HEK293 (cell line): ENCODE measurements around the gene TTC13.

Source experiments
- BCL11A ChIP-seq: fragments of 450-650 bp; formaldehyde crosslinking; IDR thresholded peaks from 2 replicates; pipeline ENCODE4 v1.5.1; 2016; ENCODE audit warnings: low read depth, missing biosample characterization, missing genetic modification characterization
- GLI2 ChIP-seq: fragments of 450-650 bp; formaldehyde crosslinking; IDR thresholded peaks from 2 replicates; pipeline ENCODE4; 2017; ENCODE audit warnings: missing biosample characterization, missing genetic modification characterization, low read depth, borderline replicate concordance
- MZF1 ChIP-seq: fragments of 450-650 bp; formaldehyde crosslinking; IDR thresholded peaks from 2 replicates; pipeline ENCODE4 v1.5.1; 2017; ENCODE audit warnings: missing biosample characterization, missing genetic modification characterization, borderline replicate concordance
- PRDM10 ChIP-seq: fragments of 450-650 bp; formaldehyde crosslinking; IDR thresholded peaks from 2 replicates; pipeline ENCODE4 v1.5.1; 2016; ENCODE audit warnings: missing biosample characterization, missing genetic modification characterization
- RBAK ChIP-seq: fragments of 450-650 bp; formaldehyde crosslinking; IDR thresholded peaks from 2 replicates; pipeline ENCODE4 v1.5.1; 2016; ENCODE audit warnings: missing biosample characterization, missing genetic modification characterization
- SCRT2 ChIP-seq: fragments of 450-650 bp; formaldehyde crosslinking; IDR thresholded peaks from 2 replicates; pipeline ENCODE4 v1.5.1; 2016; ENCODE audit warnings: missing biosample characterization, missing genetic modification characterization
- SP7 ChIP-seq: fragments of 450-650 bp; formaldehyde crosslinking; IDR thresholded peaks from 2 replicates; pipeline ENCODE4 v1.5.1; 2016; ENCODE audit warnings: missing biosample characterization, missing genetic modification characterization
- TSHZ1 ChIP-seq: fragments of 450-650 bp; formaldehyde crosslinking; IDR thresholded peaks from 2 replicates; pipeline ENCODE4 v1.5.1; 2016; ENCODE audit warnings: missing biosample characterization, missing genetic modification characterization, borderline replicate concordance
- YY1 ChIP-seq: fragments of 450-650 bp; formaldehyde crosslinking; IDR thresholded peaks from 2 replicates; pipeline ENCODE4 v1.5.1; 2018; ENCODE audit warnings: missing biosample characterization, missing genetic modification characterization
- ZBTB6 ChIP-seq: fragments of 450-650 bp; formaldehyde crosslinking; IDR thresholded peaks from 2 replicates; pipeline ENCODE4 v1.5.1; 2017; ENCODE audit warnings: missing biosample characterization, missing genetic modification characterization
- ZNF10 ChIP-seq: fragments of 450-650 bp; formaldehyde crosslinking; IDR thresholded peaks from 2 replicates; pipeline ENCODE4 v1.5.1; 2017; ENCODE audit warnings: missing biosample characterization, missing genetic modification characterization
- ZNF184 ChIP-seq: fragments of 450-650 bp; IDR thresholded peaks from 2 replicates; pipeline ENCODE4 v1.5.1; 2018; ENCODE audit warnings: missing biosample characterization, mild to moderate bottlenecking, missing genetic modification characterization
- ZNF239 ChIP-seq: fragments of 450-650 bp; formaldehyde crosslinking; IDR thresholded peaks from 2 replicates; pipeline ENCODE4 v1.5.1; 2016; ENCODE audit warnings: missing biosample characterization, missing genetic modification characterization
- ZNF266 ChIP-seq: fragments of 450-650 bp; formaldehyde crosslinking; IDR thresholded peaks from 2 replicates; pipeline ENCODE4 v1.5.1; 2016; ENCODE audit warnings: missing biosample characterization, missing genetic modification characterization, low read depth
- ZNF292 ChIP-seq: fragments of 450-650 bp; formaldehyde crosslinking; IDR thresholded peaks from 2 replicates; pipeline ENCODE4 v1.5.1; 2016; ENCODE audit warnings: low read depth, missing biosample characterization, missing genetic modification characterization, borderline replicate concordance
- ZNF391 ChIP-seq: fragments of 450-650 bp; formaldehyde crosslinking; IDR thresholded peaks from 2 replicates; pipeline ENCODE4 v1.5.1; 2016; ENCODE audit warnings: low read depth, missing biosample characterization, missing genetic modification characterization, borderline replicate concordance
- ZNF501 ChIP-seq: fragments of 450-650 bp; formaldehyde crosslinking; IDR thresholded peaks from 2 replicates; pipeline ENCODE4 v1.5.1; 2016; ENCODE audit warnings: missing biosample characterization, missing genetic modification characterization
- ZNF596 ChIP-seq: fragments of 450-650 bp; IDR thresholded peaks from 2 replicates; pipeline ENCODE4 v1.5.0; 2018; ENCODE audit warnings: missing biosample characterization, mild to moderate bottlenecking, missing genetic modification characterization, moderate library complexity
- ZNF610 ChIP-seq: fragments of 450-650 bp; formaldehyde crosslinking; IDR thresholded peaks from 2 replicates; pipeline ENCODE4 v1.5.1; 2016; ENCODE audit warnings: missing biosample characterization, missing genetic modification characterization, borderline replicate concordance
- ZNF623 ChIP-seq: fragments of 450-650 bp; formaldehyde crosslinking; IDR thresholded peaks from 2 replicates; pipeline ENCODE4 v1.5.1; 2016; ENCODE audit warnings: missing biosample characterization, missing genetic modification characterization
- ZNF626 ChIP-seq: fragments of 450-650 bp; sonication (Bioruptor Pico); formaldehyde crosslinking; IDR thresholded peaks from 2 replicates; pipeline ENCODE4 v1.5.1; 2018; ENCODE audit warnings: missing biosample characterization, missing genetic modification characterization, inconsistent platforms
- ZNF639 ChIP-seq: fragments of 450-650 bp; formaldehyde crosslinking; IDR thresholded peaks from 2 replicates; pipeline ENCODE4 v1.5.1; 2016; ENCODE audit warnings: missing biosample characterization, missing genetic modification characterization
- ZNF660 ChIP-seq: fragments of 450-650 bp; IDR thresholded peaks from 2 replicates; pipeline ENCODE4 v1.5.1; 2018; ENCODE audit warnings: missing biosample characterization, mild to moderate bottlenecking, missing genetic modification characterization
- ZNF777 ChIP-seq: fragments of 450-650 bp; formaldehyde crosslinking; IDR thresholded peaks from 2 replicates; pipeline ENCODE4 v1.5.1; 2017; ENCODE audit warnings: missing biosample characterization, missing genetic modification characterization, borderline replicate concordance
- ZSCAN5A ChIP-seq: fragments of 450-650 bp; formaldehyde crosslinking; IDR thresholded peaks from 2 replicates; pipeline ENCODE4 v1.5.1; 2016; ENCODE audit warnings: missing biosample characterization, missing genetic modification characterization
- TF ChIP-seq, protein P1 (sequence below): fragments of 450-650 bp; formaldehyde crosslinking; IDR thresholded peaks from 2 replicates; pipeline ENCODE4 v1.5.1; 2016; ENCODE audit warnings: missing biosample characterization, missing genetic modification characterization, low read depth

The TTC13 gene

GRCh38 chr1:230867903-230868735 lies 110.5 kb downstream of the TTC13 start, which contains the start of gene C1orf198 (continued):
- peak; percentile 61; the same call in 1 of the 2 replicates for TF ChIP-seq TSHZ1 (tag by site-specific recombination)
- TF ChIP-seq ZNF610: peak; percentile 78; the same call in 1 of the 2 replicates
- TF ChIP-seq, protein P1, sequence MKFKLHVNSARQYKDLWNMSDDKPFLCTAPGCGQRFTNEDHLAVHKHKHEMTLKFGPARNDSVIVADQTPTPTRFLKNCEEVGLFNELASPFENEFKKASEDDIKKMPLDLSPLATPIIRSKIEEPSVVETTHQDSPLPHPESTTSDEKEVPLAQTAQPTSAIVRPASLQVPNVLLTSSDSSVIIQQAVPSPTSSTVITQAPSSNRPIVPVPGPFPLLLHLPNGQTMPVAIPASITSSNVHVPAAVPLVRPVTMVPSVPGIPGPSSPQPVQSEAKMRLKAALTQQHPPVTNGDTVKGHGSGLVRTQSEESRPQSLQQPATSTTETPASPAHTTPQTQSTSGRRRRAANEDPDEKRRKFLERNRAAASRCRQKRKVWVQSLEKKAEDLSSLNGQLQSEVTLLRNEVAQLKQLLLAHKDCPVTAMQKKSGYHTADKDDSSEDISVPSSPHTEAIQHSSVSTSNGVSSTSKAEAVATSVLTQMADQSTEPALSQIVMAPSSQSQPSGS (tag by site-specific recombination): no peak
- TF ChIP-seq ZSCAN5A (tag by site-specific recombination): peak; percentile 96
- TF ChIP-seq GLI2: peak; percentile 46; the same call in 1 of the 2 replicates
- no peak for TF ChIP-seq ZNF777 (tag by site-specific recombination)
- no peak for TF ChIP-seq RBAK (tag by site-specific recombination)
- no peak for TF ChIP-seq BCL11A (tag by site-specific recombination)
- TF ChIP-seq PRDM10 (tag by site-specific recombination): peak; percentile 92
- TF ChIP-seq ZBTB6: no peak
- TF ChIP-seq ZNF391: no peak
- no peak for TF ChIP-seq MZF1 (tag by site-specific recombination)
- TF ChIP-seq ZNF623 (tag by site-specific recombination): no peak
- TF ChIP-seq ZNF639 (tag by site-specific recombination): no peak
- TF ChIP-seq ZNF501: 0 out of 2 replicates have a peak, but pooled peaks have one; percentile 52
- peak; percentile 96 for TF ChIP-seq YY1 (tag by site-specific recombination)
- peak; percentile 83 for TF ChIP-seq ZNF660 (tag by site-specific recombination)
- peak; percentile 60 for TF ChIP-seq SP7 (tag by site-specific recombination)
- TF ChIP-seq ZNF239 (tag by site-specific recombination): no peak
- 0 out of 2 replicates have a peak, but pooled peaks have one; percentile 20 for TF ChIP-seq ZNF184 (tag by site-specific recombination)
- no peak for TF ChIP-seq ZNF266 (tag by site-specific recombination)
- no peak for TF ChIP-seq ZNF292 (tag by site-specific recombination)
- TF ChIP-seq ZNF10 (tag by site-specific recombination): 0 out of 2 replicates have a peak, but pooled peaks have one; percentile 13
- TF ChIP-seq ZNF626 (tag by site-specific recombination): no peak
- no peak for TF ChIP-seq SCRT2 (tag by site-specific recombination)
- TF ChIP-seq ZNF596 (tag by site-specific recombination): peak; percentile 30; the same call in 1 of the 2 replicates
